K562 (cell line): ENCODE data around the gene ANKMY2. TPM values are rescaled to one million over a fixed set of nuclear protein-coding genes. Genes with fewer than 3 reads are reported as not detected.
A peak's percentile ranks its signal among the peaks of the same experiment; 100 is the strongest.

Source experiments
- ATAC-seq: fragments of 200-7000 bp; cut with Tn5 transposase; 3 replicates; pipeline ENCODE4 v1.9.1; 2020; ENCODE audit warnings: moderate library complexity
- BruUV-seq: library from RNA; stranded (reverse); fragments of 400-500 nt; replicated peaks from 2 replicates; lab custom pipeline; 2021; lab: Mats Ljungman, UMichigan
- CTCF ChIA-PET: fragments of 300-600 bp; formaldehyde crosslinking; extraction: SDS; loops from one replicate; lab custom pipeline; 2021; ENCODE audit warnings: low intra/inter-chr PET ratio; lab: Yijun Ruan, JAX
- POLR2A ChIA-PET: fragments of 300-600, 350-650 bp; sonication (Branson Sonifier 250); formaldehyde crosslinking; extraction: SDS; loops from one replicate; lab custom pipeline; 2021; ENCODE audit warnings: antibody characterized with exemption, inconsistent platforms; lab: Yijun Ruan, JAX
- DNase-seq, 4 experiments: peaks; one replicate each; pipeline versions ENCODE4 v3.0.0 to v3.0.0-alpha.2; 2011 to 2018; ENCODE audit warnings: low spot score in 3 of 4, mixed read lengths in 3 of 4; ENCODE audit errors: extremely low read depth in 1 of 4
- FAIRE-seq: peaks from 2 replicates; lab custom pipeline; 2011; peaks lifted over from hg19 to GRCh38; lab: Jason Lieb, UNC
- H2AFZ ChIP-seq: 2 replicates; pipeline ENCODE4 v1.6.0; 2011; ENCODE audit warnings: low read depth, low read length, control low read depth, inconsistent platforms
- H3K27ac ChIP-seq: fragments of 200-600 bp; 3 replicates; pipeline ENCODE4 v1.8.0; 2011; ENCODE audit warnings: low read depth, mild to moderate bottlenecking, control low read depth, inconsistent platforms, low read length, moderate library complexity, mixed read lengths; ENCODE audit errors: extremely low read depth
- H3K27me3 ChIP-seq, 2 experiments: fragments of 300-600 bp in 1 of 2; 2 replicates in 1 of 2; 3 replicates in 1 of 2; pipeline versions ENCODE4 v1.6.0 to v1.8.0; 2011; ENCODE audit warnings: inconsistent platforms in 2 of 2, low read length in 2 of 2, mild to moderate bottlenecking in 1 of 2, mixed read lengths in 1 of 2, moderate library complexity in 1 of 2; ENCODE audit not compliant: control insufficient read depth in 2 of 2, insufficient read depth in 2 of 2
- H3K36me3 ChIP-seq: fragments of 300-600 bp; 3 replicates; pipeline ENCODE4 v1.8.0; 2011; ENCODE audit warnings: mild to moderate bottlenecking, low read length, inconsistent platforms; ENCODE audit not compliant: control insufficient read depth, insufficient read depth
- H3K4me1 ChIP-seq, 2 experiments: fragments of 200-600 bp in 1 of 2; replicated peaks in 1 of 2; 2 replicates in 1 of 2; 3 replicates in 1 of 2; pipeline versions ENCODE4 v1.5.1 to v1.8.0; 2011; ENCODE audit warnings: inconsistent platforms in 2 of 2, low read length in 2 of 2, mild to moderate bottlenecking in 1 of 2, mixed read lengths in 1 of 2, moderate library complexity in 1 of 2; ENCODE audit not compliant: control insufficient read depth in 2 of 2, insufficient read depth in 2 of 2
- H3K4me2 ChIP-seq: 2 replicates; pipeline ENCODE4 v1.6.1; 2011; ENCODE audit warnings: low read length, control low read depth, inconsistent platforms, mixed read lengths; ENCODE audit not compliant: insufficient read depth
- H3K4me3 ChIP-seq: fragments of 200-600 bp; sonication (generic), shearing (Covaris generic); 2 replicates; pipeline ENCODE4 v1.5.1; 2016; ENCODE audit warnings: control low read depth, inconsistent platforms
- H3K79me2 ChIP-seq: fragments of 200-600 bp; 3 replicates; pipeline ENCODE4 v1.8.0; 2011; ENCODE audit warnings: low read length, inconsistent platforms; ENCODE audit not compliant: control insufficient read depth, insufficient read depth
- H3K9ac ChIP-seq, 2 experiments: 2 replicates each; pipeline versions ENCODE4 v1.6.0 to v1.6.1; 2011; ENCODE audit warnings: low read depth in 2 of 2, low read length in 2 of 2, control low read depth in 1 of 2, inconsistent platforms in 1 of 2, mild to moderate bottlenecking in 1 of 2, mixed read lengths in 1 of 2; ENCODE audit not compliant: insufficient read depth in 1 of 2
- H3K9me1 ChIP-seq: one replicate; pipeline ENCODE4 v1.6.0; 2011; ENCODE audit warnings: inconsistent platforms, mild to moderate bottlenecking, low read length, moderate library complexity; ENCODE audit not compliant: control insufficient read depth, insufficient read depth
- H3K9me3 ChIP-seq: replicated peaks from 2 replicates; pipeline ENCODE4 v1.5.1; 2011; ENCODE audit warnings: low read depth, low read length, inconsistent platforms; ENCODE audit not compliant: control insufficient read depth, insufficient read depth
- H4K20me1 ChIP-seq: replicated peaks from 2 replicates; pipeline ENCODE4 v1.6.1; 2011; ENCODE audit warnings: low read length, inconsistent platforms, mixed read lengths; ENCODE audit not compliant: control insufficient read depth, insufficient read depth
- DMBX1 ChIP-seq: fragments of 250-450 bp; sonication (Bioruptor Pico); IDR thresholded peaks from 2 replicates; pipeline ENCODE4 v1.8.0; 2022; ENCODE audit warnings: inconsistent platforms, mild to moderate bottlenecking, moderate library complexity, borderline replicate concordance
- EHMT2 ChIP-seq: fragments of 450-650 bp; IDR thresholded peaks from 2 replicates; pipeline ENCODE4 v1.6.1; 2018; ENCODE audit warnings: antibody characterized with exemption
- KDM1A ChIP-seq, 2 experiments: fragments of 450-650 bp; IDR thresholded peaks; 2 replicates each; pipeline ENCODE4 v1.6.1; 2016; ENCODE audit warnings: mild to moderate bottlenecking in 2 of 2
- KLF16 ChIP-seq: IDR thresholded peaks from 2 replicates; pipeline ENCODE4 v1.6.1; 2016; ENCODE audit warnings: antibody characterized with exemption
- MAFF ChIP-seq: IDR thresholded peaks from 2 replicates; pipeline ENCODE4 v1.6.1; 2012; ENCODE audit warnings: low read length, improper control_type of control experiment
- NCOA6 ChIP-seq: fragments of 450-650 bp; IDR thresholded peaks from 2 replicates; pipeline ENCODE4 v1.6.1; 2017; ENCODE audit warnings: mild to moderate bottlenecking
- NFRKB ChIP-seq: fragments of 450-650 bp; IDR thresholded peaks from 2 replicates; pipeline ENCODE4 v1.6.1; 2016; ENCODE audit warnings: low read depth
- NR3C1 ChIP-seq: sonication (generic); formaldehyde crosslinking; IDR thresholded peaks from 2 replicates; pipeline ENCODE4 v1.8.1; 2022; ENCODE audit warnings: missing genetic modification reagents
- NUFIP1 ChIP-seq: fragments of 450-650 bp; IDR thresholded peaks from 2 replicates; pipeline ENCODE4 v1.6.1; 2018; ENCODE audit not compliant: partially characterized antibody
- POLR3G ChIP-seq: IDR thresholded peaks from 2 replicates; pipeline ENCODE4 v1.6.1; 2011; ENCODE audit not compliant: insufficient read length, insufficient replicate concordance; ENCODE audit errors: extremely low read depth
- RBM22 ChIP-seq: fragments of 200-400 bp; formaldehyde crosslinking; IDR thresholded peaks from 2 replicates; pipeline ENCODE4 v1.6.1; 2018; ENCODE audit warnings: low read length, low read depth; ENCODE audit not compliant: poor library complexity, severe bottlenecking
- STAT5B ChIP-seq: fragments of 250-450 bp; sonication (Bioruptor Pico); IDR thresholded peaks from 2 replicates; pipeline ENCODE4 v1.8.0; 2021; ENCODE audit warnings: mild to moderate bottlenecking, inconsistent platforms
- TCF7L2 ChIP-seq: fragments of 150-350 bp; IDR thresholded peaks from 2 replicates; pipeline ENCODE4 v1.6.1; 2016; ENCODE audit warnings: low read depth, mild to moderate bottlenecking, low read length, moderate library complexity
- U2AF1 ChIP-seq: fragments of 200-400 bp; formaldehyde crosslinking; optimal IDR thresholded peaks from 2 replicates; pipeline ENCODE3; 2017; ENCODE audit warnings: mild to moderate bottlenecking, low read depth, low read length, moderate library complexity
- ZBTB17 ChIP-seq: fragments of 450-650 bp; formaldehyde crosslinking; IDR thresholded peaks from 2 replicates; pipeline ENCODE4 v1.4.0; 2020; ENCODE audit warnings: mild to moderate bottlenecking
- ZNF174 ChIP-seq: fragments of 250-450 bp; sonication (Bioruptor Pico); IDR thresholded peaks from 2 replicates; pipeline ENCODE4 v1.4.0; 2020; ENCODE audit warnings: mild to moderate bottlenecking
- ZNF23 ChIP-seq: fragments of 250-450 bp; sonication (Bioruptor Pico); IDR thresholded peaks from 2 replicates; pipeline ENCODE4 v1.4.0; 2020; ENCODE audit warnings: mild to moderate bottlenecking
- ZNF232 ChIP-seq: sonication (generic); formaldehyde crosslinking; IDR thresholded peaks from 2 replicates; pipeline ENCODE4 v1.8.0; 2022; ENCODE audit warnings: mild to moderate bottlenecking, missing genetic modification reagents
- ZNF282 ChIP-seq: sonication (generic); formaldehyde crosslinking; IDR thresholded peaks from 2 replicates; pipeline ENCODE4 v1.8.1; 2023; ENCODE audit warnings: missing genetic modification reagents
- ZNF740 ChIP-seq, 3 experiments: fragments of 200-800 bp in 1 of 3; sonication (Bioruptor generic) in 1 of 3; sonication (generic) in 1 of 3; formaldehyde crosslinking in 1 of 3; IDR thresholded peaks; 2 replicates each; pipeline versions ENCODE4 v1.6.1 to v1.8.0; 2016 to 2022; ENCODE audit warnings: mild to moderate bottlenecking in 2 of 3, missing compliant biosample characterization in 2 of 3, missing genetic modification characterization in 2 of 3, missing genetic modification reagents in 1 of 3
- ZNF785 ChIP-seq: fragments of 250-450 bp; sonication (Bioruptor Pico); IDR thresholded peaks from 2 replicates; pipeline ENCODE4 v1.4.0; 2020; ENCODE audit warnings: mild to moderate bottlenecking
- WGBS: fragments of 100-300 bp; shearing (Covaris generic); methylation state at CpG from one replicate; pipeline ENCODE4 v1.1.6; 2016; ENCODE audit warnings: low coverage, mixed read lengths; ENCODE audit not compliant: insufficient coverage; ENCODE audit errors: missing lambda C conversion rate; 5-methylcytosine and 5-hydroxymethylcytosine counted together
- in situ Hi-C: fragments of 300-500 bp; cut with MboI; formaldehyde crosslinking; loops from 4 replicates; pipeline ENCODE4 v1.15.0; 2018; ENCODE audit warnings: inconsistent platforms, mixed read lengths
- intact Hi-C: fragments of 100-400 bp; cut with micrococcal nuclease; formaldehyde crosslinking; loops from 2 replicates; pipeline ENCODE4 v1.14.2; 2022
- polyA plus RNA-seq, 8 experiments: library from polyadenylated mRNA; depleted of rRNA in 4 of 8; stranded (reverse) in 5 of 8; unstranded in 3 of 8; fragments of >200 nt; fragmentation: Nextera tagmentation in 2 of 8; fragmentation: Illumina TruSeq in 1 of 8; extraction: Ambion mirVana in 2 of 8; extraction: Trizol in 1 of 8; gene quantifications; 2 replicates each; pipeline versions ENCODE4 v1.2.1 to v1.2.3, GENCODE V29; 2011 to 2014; ENCODE audit warnings: inconsistent platforms in 1 of 8, missing spikeins in 1 of 8
- total RNA-seq, 7 experiments: library from RNA; depleted of rRNA in 6 of 7; stranded (reverse); fragments of >200 nt in 6 of 7; fragmentation: Illumina TruSeq in 2 of 7; extraction: Trizol in 2 of 7; gene quantifications; 2 replicates each; pipeline versions ENCODE4 v1.2.1 to v1.2.3, GENCODE V29; 2011 to 2021; ENCODE audit warnings: low replicate concordance in 1 of 7

The ANKMY2 gene
- total and polyA plus RNA-seq, 9 of the 15 experiments (the other 6 are each of a cell fraction or from before 2014, with no cell fraction given), result 38.9 to 71.5 (median 48.8) TPM

GRCh38 chr7:16637379-16637778, 8.2 kb downstream of the ANKMY2 start (continued):
- no peak for TF ChIP-seq ZNF232 (CRISPR knock-in tag)
- TF ChIP-seq ZNF174 (CRISPR knock-in tag), result no peak
- TF ChIP-seq ZNF282, result no peak
- TF ChIP-seq DMBX1, result no peak
- TF ChIP-seq NR3C1 (CRISPR knock-in tag), result no peak
- TF ChIP-seq U2AF1, result no peak

GRCh38 chr7:16636555-16637101, 8.9 kb downstream of the ANKMY2 start:
- 95% methylated on average over 1 of the region's 1 CpG for WGBS
- DNase-seq (no peak), FAIRE-seq (no peak), ATAC-seq (peak; percentile 44)
- H3K27ac ChIP-seq, result no peak overlapping the region
- H3K4me1 ChIP-seq, result no peaks in the 10 kb centered on the region
- no peaks in the 10 kb centered on the region for H3K27me3 ChIP-seq
- no peaks in the 10 kb centered on the region for H4K20me1 ChIP-seq
- no TSS peak for BruUV-seq
- no peak overlapping the region for H3K4me3 ChIP-seq
- no peaks in the 10 kb centered on the region for H3K9me1 ChIP-seq
- H3K9ac ChIP-seq, result no peak overlapping the region
- CTCF ChIA-PET, result no interaction called here
- in situ Hi-C loops, result no loop called here
- peaks cover 66% of the 10 kb centered on the region for H3K36me3 ChIP-seq
- intact Hi-C loops, result no loop called here
- no peak overlapping the region for H3K4me2 ChIP-seq
- no peak overlapping the region for H2AFZ ChIP-seq
- H3K9me3 ChIP-seq, result no peaks in the 10 kb centered on the region
- POLR2A ChIA-PET, result interaction anchor here (0.6 to 1.7 kb wide), 7 partner anchors 8 to 408 kb away, joined by 3 to 9 read pairs (median 4); no protein-coding TSS in a partner anchor
- peaks cover 58% of the 10 kb centered on the region for H3K79me2 ChIP-seq
- TF ChIP-seq ZBTB17, result no peak
- TF ChIP-seq ZNF740 (CRISPR knock-in tag; IDR thresholded peaks at IDR 0.05), result no peak
- no peak for TF ChIP-seq ZNF740 (tag; IDR thresholded peaks at IDR 0.05)
- no peak for TF ChIP-seq NUFIP1
- TF ChIP-seq ZNF785 (CRISPR knock-in tag), result no peak
- TF ChIP-seq NFRKB, result no peak
- no peak for TF ChIP-seq MAFF
- no peak for TF ChIP-seq NCOA6
- no peak for TF ChIP-seq POLR3G
- no peak for TF ChIP-seq ZNF23 (CRISPR knock-in tag)
- TF ChIP-seq RBM22, result no peak
- TF ChIP-seq TCF7L2, result no peak
- no peak for TF ChIP-seq KDM1A (IDR thresholded peaks at IDR 0.05)
- no peak for TF ChIP-seq EHMT2
- no peak for TF ChIP-seq STAT5B (CRISPR knock-in tag)
- no peak for TF ChIP-seq KLF16
